GM20431 (cell line): Measurements from ENCODE around the gene RANBP10.

ENCODE experiments used
- in situ Hi-C: fragments of 300-500 bp; cut with MseI, MboI; formaldehyde crosslinking; loops from one replicate; pipeline ENCODE4 v1.15.0; 2020; ENCODE audit warnings: low sequenced_read_pairs; ENCODE audit not compliant: unreplicated experiment

RANBP10 gene

DNA sequence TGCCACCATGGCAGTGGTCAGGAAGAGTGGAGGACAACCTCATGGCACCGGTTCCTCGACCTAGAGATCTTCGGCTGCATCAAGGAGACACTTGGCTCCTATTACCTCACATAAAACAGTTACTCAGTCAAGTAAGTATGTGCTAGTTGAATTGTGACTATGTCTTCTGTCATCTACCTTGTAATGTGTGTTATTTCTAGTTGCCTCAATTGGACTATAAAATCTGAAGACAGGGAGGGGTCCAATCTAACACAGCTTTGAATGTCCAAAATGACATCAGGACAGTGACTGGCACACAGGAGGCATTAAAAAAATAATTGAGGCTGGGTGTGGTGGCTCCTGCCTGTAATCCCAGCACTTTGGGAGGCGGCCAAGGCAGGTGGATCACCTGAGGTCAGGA, 122.6 kb downstream of the RANBP10 start:
- in situ Hi-C loops, result no loop called here

- in situ Hi-C loops, result no loop called here
Observed at GRCh38 chr16:67679935-67680897, 126.1 kb downstream of the RANBP10 start.

- in situ Hi-C loops, result no loop called here
Observed at GRCh38 chr16:67678354-67679023, 127.9 kb downstream of the RANBP10 start.

DNA sequence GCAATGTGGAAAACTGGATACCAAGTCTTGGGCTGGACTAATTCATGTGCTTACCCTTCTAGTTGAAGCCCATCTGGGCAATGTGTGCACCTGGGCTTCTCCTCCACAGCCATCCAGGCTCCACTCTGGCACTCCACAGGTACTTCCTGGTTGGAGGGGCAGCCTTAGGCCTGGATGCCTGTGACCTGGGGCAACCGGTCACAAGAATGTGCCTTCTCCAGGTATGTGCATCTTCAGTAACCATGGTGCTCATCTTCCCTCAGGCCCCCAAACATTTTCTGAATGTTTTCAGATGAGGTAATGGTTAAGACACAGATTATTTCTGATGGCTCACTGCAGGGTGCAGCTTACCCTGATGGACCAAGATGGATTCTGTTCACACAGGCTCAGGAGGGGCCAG, 128.6 kb downstream of the RANBP10 start:
- in situ Hi-C loops, result no loop called here

DNA sequence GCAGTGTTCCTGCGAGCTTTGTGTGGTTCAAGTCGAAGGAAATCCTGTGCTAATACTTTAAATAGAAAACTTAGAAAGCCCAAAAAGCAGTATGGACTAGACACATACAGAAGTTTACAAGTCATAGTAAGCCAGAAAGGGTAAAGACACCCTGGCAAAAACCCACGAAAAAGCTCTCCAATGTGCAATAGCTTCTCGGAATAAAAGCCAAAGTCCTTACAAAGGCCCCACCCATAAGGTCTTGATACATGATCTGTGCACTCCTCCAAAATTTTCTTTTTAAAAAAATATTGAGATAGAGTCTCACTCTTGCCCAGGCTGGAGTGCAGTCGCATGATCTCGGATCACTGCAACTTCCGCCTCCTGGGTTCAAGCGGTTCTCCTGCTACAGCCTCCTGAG, 129.4 kb downstream of the RANBP10 start:
- in situ Hi-C loops, result no loop called here

DNA sequence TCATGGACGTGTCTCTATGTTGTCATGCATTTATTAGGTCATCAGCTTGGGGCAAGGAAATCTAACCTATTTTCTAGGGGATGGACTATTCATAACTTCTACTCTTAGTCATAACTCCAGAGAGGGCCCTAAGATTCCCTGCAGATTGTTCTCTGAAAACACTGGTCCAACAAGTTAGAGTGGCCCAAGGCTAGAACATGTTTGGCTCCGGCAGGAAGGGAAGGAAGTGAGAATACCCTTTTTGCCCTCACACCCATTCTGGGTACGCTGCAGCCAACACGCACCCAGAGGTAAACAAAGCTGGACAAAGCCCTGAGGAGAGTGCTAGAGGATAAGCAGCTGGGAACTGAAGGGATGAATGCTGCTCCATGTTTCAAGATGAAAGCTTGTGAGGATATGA, 129.8 kb downstream of the RANBP10 start:
- in situ Hi-C loops, result no loop called here

- in situ Hi-C loops, result no loop called here
Observed at GRCh38 chr16:67675999-67676398, 130.4 kb downstream of the RANBP10 start.

GRCh38 chr16:67675579-67675935, 130.8 kb downstream of the RANBP10 start:
- in situ Hi-C loops, result no loop called here

- in situ Hi-C loops, result no loop called here
Observed at GRCh38 chr16:67674851-67675578, 131.3 kb downstream of the RANBP10 start.

DNA sequence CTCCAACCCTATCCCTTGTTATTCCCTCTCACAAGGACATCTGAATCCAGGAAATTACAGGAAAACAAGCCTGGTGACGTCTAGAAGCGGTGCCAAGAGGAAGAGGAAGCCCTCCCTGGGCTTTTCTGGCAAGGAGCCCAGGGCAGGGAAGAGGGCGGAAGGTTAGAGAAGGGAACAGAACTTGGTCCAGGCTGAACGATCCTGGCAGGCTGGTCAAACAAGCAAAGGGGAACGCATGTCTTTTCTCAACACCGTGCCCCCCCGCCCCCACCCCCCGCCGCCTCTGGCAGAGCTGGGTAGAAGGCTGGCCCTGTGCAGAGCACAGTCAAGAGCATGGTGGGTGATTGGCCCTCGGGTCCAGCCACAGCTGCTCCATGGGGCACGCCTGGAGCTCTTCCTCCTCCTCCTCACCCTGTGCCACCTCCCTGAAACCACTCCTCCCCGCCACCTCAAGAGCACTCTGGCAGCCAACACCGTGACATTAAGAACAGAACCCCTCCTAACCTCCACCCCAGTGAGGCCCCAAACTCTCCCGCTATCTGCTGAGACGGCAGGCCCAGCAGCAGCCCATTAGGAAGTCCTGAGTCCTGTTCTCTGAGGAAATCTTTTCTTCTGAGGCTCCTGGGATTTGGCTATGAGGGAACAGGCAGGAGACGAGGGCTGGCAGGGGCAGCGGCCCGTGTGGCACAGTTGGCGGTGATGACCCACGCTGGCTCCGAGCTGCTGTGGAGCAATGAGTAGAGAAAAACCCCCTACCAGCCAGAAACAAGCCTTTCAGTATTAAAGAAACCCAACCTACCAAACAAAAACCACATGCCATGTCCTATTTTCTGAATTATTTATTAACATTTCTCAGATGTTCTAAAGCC, 132.4 kb downstream of the RANBP10 start:
- in situ Hi-C loops, result no loop called here
